Measurements from ENCODE around the gene RFC3.
"Not testable (repeated sequence)": the region's sequence is repeated elsewhere in the genome, so short reads cannot be mapped to it uniquely, and the experiment has no call there.

The RFC3 gene

GRCh38 chr13:33817901-33818706, at the start of gene RFC3:
TSS of gene RFC3 (plus strand) at chr13:33818149. CDS start at chr13:33818179, 30 bp downstream.
- peak; percentile 97 for DNase-seq

- DNase-seq, result no peak
Observed at GRCh38 chr13:33771296-33771695, 46.7 kb upstream of the RFC3 start.

- DNase-seq, result no peak
Observed at GRCh38 chr13:33773790-33774462, 44.0 kb upstream of the RFC3 start.

- DNase-seq, result no peak
Observed at GRCh38 chr13:33775339-33776108, 42.4 kb upstream of the RFC3 start.

GRCh38 chr13:33776239-33776881, 41.6 kb upstream of the RFC3 start:
- DNase-seq, result no peak

GRCh38 chr13:33782631-33783030, 35.3 kb upstream of the RFC3 start:
- no peak for DNase-seq

- DNase-seq, result not testable (repeated sequence)
Observed at GRCh38 chr13:33783212-33783611, 34.7 kb upstream of the RFC3 start.

GRCh38 chr13:33784738-33785137, 33.2 kb upstream of the RFC3 start:
- no peak for DNase-seq

GRCh38 chr13:33785384-33785783, 32.6 kb upstream of the RFC3 start:
- DNase-seq, result no peak

- DNase-seq, result no peak
Observed at GRCh38 chr13:33787051-33787591, 30.8 kb upstream of the RFC3 start.

GRCh38 chr13:33789066-33789606, 28.8 kb upstream of the RFC3 start:
- no peak for DNase-seq

GRCh38 chr13:33789739-33790138, 28.2 kb upstream of the RFC3 start:
- no peak for DNase-seq

GRCh38 chr13:33793726-33794125, 24.2 kb upstream of the RFC3 start:
- DNase-seq, result no peak

- no peak for DNase-seq
Observed at GRCh38 chr13:33794576-33794975, 23.4 kb upstream of the RFC3 start.

- no peak for DNase-seq
Observed at GRCh38 chr13:33796095-33796494, 21.9 kb upstream of the RFC3 start.

GRCh38 chr13:33797622-33798021, 20.3 kb upstream of the RFC3 start:
- no peak for DNase-seq

- DNase-seq, result no peak
Observed at GRCh38 chr13:33798023-33798422, 19.9 kb upstream of the RFC3 start.

GRCh38 chr13:33799950-33800592, 17.9 kb upstream of the RFC3 start:
- DNase-seq, result peak; percentile 40

GRCh38 chr13:33800646-33801186, 17.2 kb upstream of the RFC3 start:
- DNase-seq, result no peak

GRCh38 chr13:33806470-33807248, 11.3 kb upstream of the RFC3 start:
- DNase-seq, result no peak

GRCh38 chr13:33812829-33813228, 5.1 kb upstream of the RFC3 start:
- DNase-seq, result not testable (repeated sequence)
